ENCODE measurements around the gene SH3GLB2.

SH3GLB2 gene

DNA sequence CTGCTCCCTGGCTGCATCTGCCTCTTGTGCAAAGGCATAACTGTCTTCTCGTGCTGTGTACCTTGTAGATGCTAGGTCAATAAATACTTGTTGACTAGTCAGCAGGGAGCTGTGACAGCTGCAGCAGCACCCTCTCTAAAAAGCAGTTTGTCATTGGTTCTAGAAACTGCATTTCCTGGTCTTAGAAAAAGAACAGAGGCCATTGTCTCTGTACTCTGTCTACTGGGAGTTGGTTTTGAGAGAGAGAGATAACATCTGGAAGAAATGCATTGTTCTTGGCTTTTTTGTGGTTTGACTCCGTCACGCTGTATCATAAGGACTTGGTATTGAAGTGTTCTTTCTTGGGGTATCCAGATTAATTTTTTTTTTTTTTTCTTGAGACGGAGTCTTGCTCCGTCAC is 32.3 kb downstream of the SH3GLB2 start:
- peaks cover 46% of the 10 kb centered on the region for H3K36me3 ChIP-seq (ENCODE audit: control insufficient read depth, insufficient read depth, low read length)
- DNase-seq (ENCODE audit: extremely low read depth, insufficient read length), result no peak

DNA sequence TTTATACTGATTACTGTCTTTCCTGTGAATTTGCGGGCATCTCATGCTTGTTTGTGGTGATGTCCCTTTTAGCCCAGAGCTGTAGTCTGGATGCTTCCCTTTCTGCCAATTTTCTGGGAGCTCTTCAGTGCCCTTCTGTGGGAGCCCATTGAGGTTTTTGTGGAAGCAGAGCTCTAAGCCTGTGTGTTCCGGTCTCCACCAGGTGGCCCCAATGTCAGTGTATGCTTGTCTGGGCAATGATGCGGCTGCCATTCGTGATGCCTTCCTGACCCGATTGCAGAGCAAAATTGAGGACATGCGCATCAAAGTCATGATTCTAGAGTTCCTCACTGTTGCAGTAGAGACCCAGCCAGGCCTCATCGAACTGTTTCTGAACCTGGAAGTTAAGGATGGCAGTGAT is 35.1 kb downstream of the SH3GLB2 start:
- H3K36me3 ChIP-seq (ENCODE audit: control insufficient read depth, insufficient read depth, low read length), result peaks cover 28% of the 10 kb centered on the region
- H3K27me3 ChIP-seq (replicated peaks; ENCODE audit: control insufficient read depth, insufficient read depth, low read length), result no peaks in the 10 kb centered on the region
- no peak for TF ChIP-seq CTCF (IDR thresholded peaks at IDR 0.05; ENCODE audit: insufficient read depth, low read length, poor library complexity, severe bottlenecking)
- H3K4me3 ChIP-seq (replicated peaks; ENCODE audit: low read depth, low read length), result no peak overlapping the region
- no peak for DNase-seq (ENCODE audit: extremely low read depth, insufficient read length)

More for the DNA sequence above, 32.3 kb downstream of the SH3GLB2 start:
- TF ChIP-seq CTCF (IDR thresholded peaks at IDR 0.05; ENCODE audit: insufficient read depth, low read length, poor library complexity, severe bottlenecking), result no peak
- Histone ChIP-seq H3K27me3 (replicated peaks; ENCODE audit: control insufficient read depth, insufficient read depth, low read length) (no peaks in the 10 kb centered on the region), H3K4me3 (replicated peaks; ENCODE audit: low read depth, low read length) (no peak overlapping the region)

DNA sequence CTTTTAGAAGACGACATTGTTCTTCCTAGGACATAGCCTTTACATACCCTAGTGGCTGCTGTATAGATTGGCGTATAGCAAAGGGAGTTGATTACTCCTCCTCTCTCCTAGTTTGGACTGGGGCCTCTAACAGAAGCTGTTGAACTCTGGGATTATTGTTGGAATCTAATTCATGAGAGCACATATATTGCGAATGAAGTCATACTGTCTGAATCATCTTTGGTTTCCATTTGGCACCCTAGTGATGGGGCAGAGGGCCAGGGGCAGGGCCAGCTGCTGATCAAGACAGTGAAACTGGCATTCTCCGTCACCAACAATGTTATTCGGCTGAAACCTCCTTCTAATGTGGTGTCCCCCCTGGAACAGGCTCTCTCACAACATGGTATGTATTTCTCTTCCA is 40.3 kb downstream of the SH3GLB2 start:
- no peak for TF ChIP-seq CTCF (IDR thresholded peaks at IDR 0.05; ENCODE audit: insufficient read depth, low read length, poor library complexity, severe bottlenecking)
- no peaks in the 10 kb centered on the region for H3K27me3 ChIP-seq (replicated peaks; ENCODE audit: control insufficient read depth, insufficient read depth, low read length)
- no peak for DNase-seq (ENCODE audit: extremely low read depth, insufficient read length)
- H3K4me3 ChIP-seq (replicated peaks; ENCODE audit: low read depth, low read length), result no peak overlapping the region
- H3K36me3 ChIP-seq (ENCODE audit: control insufficient read depth, insufficient read depth, low read length), result peaks cover 17% of the 10 kb centered on the region

DNA sequence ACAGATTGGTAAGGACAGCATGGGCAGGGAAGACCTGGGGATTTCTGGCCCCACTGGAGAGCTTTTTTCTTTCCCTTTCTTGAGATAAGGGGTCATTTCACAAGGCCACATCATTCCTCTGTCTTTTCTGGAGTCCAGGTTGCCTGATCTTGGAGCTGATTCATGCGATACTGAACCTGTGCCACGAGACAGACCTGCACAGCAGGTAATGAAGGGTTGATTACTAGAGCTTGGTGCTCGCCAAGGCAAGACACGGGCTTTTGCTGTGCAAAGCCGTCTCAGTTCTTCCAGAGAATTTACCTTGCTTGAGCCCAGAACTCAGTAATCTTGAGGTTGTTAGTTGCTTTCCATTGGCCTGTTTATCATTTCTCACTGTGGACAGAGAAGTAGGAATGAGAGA is 41.5 kb downstream of the SH3GLB2 start:
- DNase-seq (ENCODE audit: extremely low read depth, insufficient read length), result no peak
- Histone ChIP-seq H3K36me3 (ENCODE audit: control insufficient read depth, insufficient read depth, low read length) (peaks cover 20% of the 10 kb centered on the region), H3K27me3 (replicated peaks; ENCODE audit: control insufficient read depth, insufficient read depth, low read length) (no peaks in the 10 kb centered on the region), H3K4me3 (replicated peaks; ENCODE audit: low read depth, low read length) (no peak overlapping the region)
- no peak for TF ChIP-seq CTCF (IDR thresholded peaks at IDR 0.05; ENCODE audit: insufficient read depth, low read length, poor library complexity, severe bottlenecking)

GRCh38 chr9:128983536-128983935 is 44.6 kb downstream of the SH3GLB2 start:
- H3K27me3 ChIP-seq (replicated peaks; ENCODE audit: control insufficient read depth, insufficient read depth, low read length), result no peaks in the 10 kb centered on the region
- no peak for TF ChIP-seq CTCF (IDR thresholded peaks at IDR 0.05; ENCODE audit: insufficient read depth, low read length, poor library complexity, severe bottlenecking)
- DNase-seq (ENCODE audit: extremely low read depth, insufficient read length), result no peak
- H3K36me3 ChIP-seq (ENCODE audit: control insufficient read depth, insufficient read depth, low read length), result peaks cover 32% of the 10 kb centered on the region
- no peak overlapping the region for H3K4me3 ChIP-seq (replicated peaks; ENCODE audit: low read depth, low read length)

- no peak for DNase-seq (ENCODE audit: extremely low read depth, insufficient read length)
- H3K4me3 ChIP-seq (replicated peaks; ENCODE audit: low read depth, low read length), result no peak overlapping the region
- TF ChIP-seq CTCF (IDR thresholded peaks at IDR 0.05; ENCODE audit: insufficient read depth, low read length, poor library complexity, severe bottlenecking), result no peak
- H3K36me3 ChIP-seq (ENCODE audit: control insufficient read depth, insufficient read depth, low read length), result peaks cover 27% of the 10 kb centered on the region
- no peaks in the 10 kb centered on the region for H3K27me3 ChIP-seq (replicated peaks; ENCODE audit: control insufficient read depth, insufficient read depth, low read length)
These were observed 49.0 kb downstream of the SH3GLB2 start for GRCh38 chr9:128979111-128979510.
